ENCODE measurements around the gene PPP2R3C. TPM values are rescaled to one million over a fixed set of nuclear protein-coding genes. Genes with fewer than 3 reads are reported as not detected.
A peak's percentile ranks its signal among the peaks of the same experiment; 100 is the strongest.

Gene PPP2R3C
- polyA plus RNA-seq, 1 donor from 2014 or later = 91.4 TPM

DNA sequence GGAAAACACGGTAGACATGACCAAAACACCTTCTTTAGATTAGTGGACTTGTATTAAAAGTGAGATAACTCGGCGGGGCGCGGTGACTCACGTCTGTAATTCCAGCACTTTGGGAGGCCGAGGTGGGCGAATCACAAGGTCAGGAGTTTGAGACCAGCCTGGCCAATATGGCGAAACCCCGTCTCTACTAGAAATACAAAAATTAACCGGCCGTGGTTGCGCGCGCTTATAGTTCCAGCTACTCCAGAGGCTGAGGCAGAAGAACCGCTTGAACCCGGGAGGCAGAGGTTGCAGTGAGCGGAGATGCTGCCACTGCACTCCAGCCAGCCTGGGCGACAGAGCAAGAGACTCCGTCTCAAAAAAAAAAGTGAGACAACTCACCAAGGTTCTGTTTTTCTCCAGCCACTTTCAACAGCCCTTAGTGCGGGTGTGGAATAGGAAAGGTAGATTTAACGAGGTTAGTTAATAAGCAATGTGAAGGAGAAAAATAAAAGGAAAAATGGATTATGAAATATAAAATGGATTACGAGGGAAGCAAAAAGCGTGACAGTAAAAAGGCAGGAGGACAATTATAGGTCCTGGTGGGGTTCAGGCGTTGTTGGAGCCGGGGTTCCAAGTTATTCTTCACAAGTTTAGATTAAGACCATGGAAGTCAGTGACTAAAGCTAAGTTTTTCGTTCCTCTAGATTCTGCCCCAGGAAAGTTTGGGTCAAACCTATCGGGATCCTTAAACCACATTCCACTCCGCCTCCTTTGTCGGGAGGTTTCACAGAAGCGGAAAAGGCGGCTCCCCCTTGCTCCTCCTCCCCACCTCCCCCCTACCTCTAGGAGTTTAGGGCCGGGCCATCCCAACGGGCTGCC, 534 bp downstream of the PPP2R3C start:
- H3K9me2 ChIP-seq (ENCODE audit: insufficient read depth, low read length) = no peaks in the 10 kb centered on the region
- H3K27me3 ChIP-seq (ENCODE audit: insufficient read depth, low read depth, low read length) = no peaks in the 10 kb centered on the region
- H3K9ac ChIP-seq (ENCODE audit: low read length) = peak overlapping the region; percentile 76
- TF ChIP-seq RAD21 (conservative IDR thresholded peaks at IDR 0.05) (no peak), TAF1 (IDR thresholded peaks at IDR 0.05; ENCODE audit: low read depth) (no peak), SMC3 (conservative IDR thresholded peaks at IDR 0.05; ENCODE audit: poor library complexity) (no peak), EZH2 (IDR thresholded peaks at IDR 0.05; ENCODE audit: borderline replicate concordance, insufficient read depth, low read length, poor library complexity, severe bottlenecking) (no peak), EP300 (conservative IDR thresholded peaks at IDR 0.05; ENCODE audit: poor library complexity, severe bottlenecking) (no peak), POLR2AphosphoS5 (IDR thresholded peaks at IDR 0.05) (no peak), MXI1 (conservative IDR thresholded peaks at IDR 0.05; ENCODE audit: poor library complexity, severe bottlenecking) (no peak)
- TF ChIP-seq, protein P1, sequence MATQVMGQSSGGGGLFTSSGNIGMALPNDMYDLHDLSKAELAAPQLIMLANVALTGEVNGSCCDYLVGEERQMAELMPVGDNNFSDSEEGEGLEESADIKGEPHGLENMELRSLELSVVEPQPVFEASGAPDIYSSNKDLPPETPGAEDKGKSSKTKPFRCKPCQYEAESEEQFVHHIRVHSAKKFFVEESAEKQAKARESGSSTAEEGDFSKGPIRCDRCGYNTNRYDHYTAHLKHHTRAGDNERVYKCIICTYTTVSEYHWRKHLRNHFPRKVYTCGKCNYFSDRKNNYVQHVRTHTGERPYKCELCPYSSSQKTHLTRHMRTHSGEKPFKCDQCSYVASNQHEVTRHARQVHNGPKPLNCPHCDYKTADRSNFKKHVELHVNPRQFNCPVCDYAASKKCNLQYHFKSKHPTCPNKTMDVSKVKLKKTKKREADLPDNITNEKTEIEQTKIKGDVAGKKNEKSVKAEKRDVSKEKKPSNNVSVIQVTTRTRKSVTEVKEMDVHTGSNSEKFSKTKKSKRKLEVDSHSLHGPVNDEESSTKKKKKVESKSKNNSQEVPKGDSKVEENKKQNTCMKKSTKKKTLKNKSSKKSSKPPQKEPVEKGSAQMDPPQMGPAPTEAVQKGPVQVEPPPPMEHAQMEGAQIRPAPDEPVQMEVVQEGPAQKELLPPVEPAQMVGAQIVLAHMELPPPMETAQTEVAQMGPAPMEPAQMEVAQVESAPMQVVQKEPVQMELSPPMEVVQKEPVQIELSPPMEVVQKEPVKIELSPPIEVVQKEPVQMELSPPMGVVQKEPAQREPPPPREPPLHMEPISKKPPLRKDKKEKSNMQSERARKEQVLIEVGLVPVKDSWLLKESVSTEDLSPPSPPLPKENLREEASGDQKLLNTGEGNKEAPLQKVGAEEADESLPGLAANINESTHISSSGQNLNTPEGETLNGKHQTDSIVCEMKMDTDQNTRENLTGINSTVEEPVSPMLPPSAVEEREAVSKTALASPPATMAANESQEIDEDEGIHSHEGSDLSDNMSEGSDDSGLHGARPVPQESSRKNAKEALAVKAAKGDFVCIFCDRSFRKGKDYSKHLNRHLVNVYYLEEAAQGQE (IDR thresholded peaks at IDR 0.05; ENCODE audit: borderline replicate concordance) = no peak
- TF ChIP-seq, protein P2, sequence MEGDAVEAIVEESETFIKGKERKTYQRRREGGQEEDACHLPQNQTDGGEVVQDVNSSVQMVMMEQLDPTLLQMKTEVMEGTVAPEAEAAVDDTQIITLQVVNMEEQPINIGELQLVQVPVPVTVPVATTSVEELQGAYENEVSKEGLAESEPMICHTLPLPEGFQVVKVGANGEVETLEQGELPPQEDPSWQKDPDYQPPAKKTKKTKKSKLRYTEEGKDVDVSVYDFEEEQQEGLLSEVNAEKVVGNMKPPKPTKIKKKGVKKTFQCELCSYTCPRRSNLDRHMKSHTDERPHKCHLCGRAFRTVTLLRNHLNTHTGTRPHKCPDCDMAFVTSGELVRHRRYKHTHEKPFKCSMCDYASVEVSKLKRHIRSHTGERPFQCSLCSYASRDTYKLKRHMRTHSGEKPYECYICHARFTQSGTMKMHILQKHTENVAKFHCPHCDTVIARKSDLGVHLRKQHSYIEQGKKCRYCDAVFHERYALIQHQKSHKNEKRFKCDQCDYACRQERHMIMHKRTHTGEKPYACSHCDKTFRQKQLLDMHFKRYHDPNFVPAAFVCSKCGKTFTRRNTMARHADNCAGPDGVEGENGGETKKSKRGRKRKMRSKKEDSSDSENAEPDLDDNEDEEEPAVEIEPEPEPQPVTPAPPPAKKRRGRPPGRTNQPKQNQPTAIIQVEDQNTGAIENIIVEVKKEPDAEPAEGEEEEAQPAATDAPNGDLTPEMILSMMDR (IDR thresholded peaks at IDR 0.05; ENCODE audit: poor library complexity, severe bottlenecking) = no peak
- peak overlapping the region; percentile 81 for H3K4me3 ChIP-seq (ENCODE audit: low read length)
- no peaks in the 10 kb centered on the region for H4K20me1 ChIP-seq (ENCODE audit: insufficient read depth)
- H2AFZ ChIP-seq (ENCODE audit: low read depth, low read length) = peak overlapping the region; percentile 90
- H3K4me2 ChIP-seq (ENCODE audit: low read length) = peak overlapping the region; percentile 86
- peak overlapping the region; percentile 85 for H3K27ac ChIP-seq (ENCODE audit: low read length)
- no peaks in the 10 kb centered on the region for H3F3A ChIP-seq (ENCODE audit: insufficient read depth, low read length, poor library complexity, severe bottlenecking)
- H3K79me2 ChIP-seq (replicated peaks; ENCODE audit: insufficient read depth, low read length) = peaks cover 25% of the 10 kb centered on the region
- H3K36me3 ChIP-seq (ENCODE audit: insufficient read depth, low read length) = no peaks in the 10 kb centered on the region
- H3K9me3 ChIP-seq (ENCODE audit: low read length) = no peaks in the 10 kb centered on the region

DNA sequence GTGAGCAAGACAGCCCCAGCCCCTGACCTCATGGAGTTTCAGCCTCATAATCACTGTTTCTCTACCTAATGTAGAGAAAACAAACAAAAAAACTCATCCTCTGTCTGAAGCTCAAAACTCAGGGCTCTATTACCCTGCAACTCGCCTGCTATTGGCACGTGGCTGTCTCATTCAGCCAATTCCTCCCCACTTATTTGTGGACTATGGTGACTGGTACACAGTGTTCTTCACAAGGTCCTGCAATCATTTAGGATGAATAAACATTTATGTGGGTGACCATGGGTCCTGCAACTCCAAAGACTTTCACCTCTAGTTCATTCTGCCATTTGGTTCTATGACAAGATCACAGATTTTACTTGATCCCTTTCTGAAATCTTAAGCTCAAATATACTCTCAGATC, 4.7 kb downstream of the PPP2R3C start:
- Histone ChIP-seq H3F3A (ENCODE audit: insufficient read depth, low read length, poor library complexity, severe bottlenecking) (no peaks in the 10 kb centered on the region), H2AFZ (ENCODE audit: low read depth, low read length) (no peak overlapping the region), H3K4me3 (ENCODE audit: low read length) (no peak overlapping the region), H3K9me3 (ENCODE audit: low read length) (no peaks in the 10 kb centered on the region), H3K4me2 (ENCODE audit: low read length) (no peak overlapping the region), H3K27ac (ENCODE audit: low read length) (no peak overlapping the region), H4K20me1 (ENCODE audit: insufficient read depth) (no peaks in the 10 kb centered on the region), H3K9ac (ENCODE audit: low read length) (no peak overlapping the region), H3K9me2 (ENCODE audit: insufficient read depth, low read length) (no peaks in the 10 kb centered on the region), H3K79me2 (replicated peaks; ENCODE audit: insufficient read depth, low read length) (peaks cover 14% of the 10 kb centered on the region), H3K36me3 (ENCODE audit: insufficient read depth, low read length) (peaks cover 6% of the 10 kb centered on the region), H3K27me3 (ENCODE audit: insufficient read depth, low read depth, low read length) (no peaks in the 10 kb centered on the region)
- TF ChIP-seq, protein P2 (IDR thresholded peaks at IDR 0.05; ENCODE audit: poor library complexity, severe bottlenecking) = no peak
- no peak for TF ChIP-seq MXI1 (conservative IDR thresholded peaks at IDR 0.05; ENCODE audit: poor library complexity, severe bottlenecking)
- TF ChIP-seq RAD21 (conservative IDR thresholded peaks at IDR 0.05) = no peak
- TF ChIP-seq EZH2 (IDR thresholded peaks at IDR 0.05; ENCODE audit: borderline replicate concordance, insufficient read depth, low read length, poor library complexity, severe bottlenecking) = no peak
- TF ChIP-seq, protein P1 (IDR thresholded peaks at IDR 0.05; ENCODE audit: borderline replicate concordance) = no peak
- no peak for TF ChIP-seq EP300 (conservative IDR thresholded peaks at IDR 0.05; ENCODE audit: poor library complexity, severe bottlenecking)
- no peak for TF ChIP-seq SMC3 (conservative IDR thresholded peaks at IDR 0.05; ENCODE audit: poor library complexity)
- no peak for TF ChIP-seq POLR2AphosphoS5 (IDR thresholded peaks at IDR 0.05)
- no peak for TF ChIP-seq TAF1 (IDR thresholded peaks at IDR 0.05; ENCODE audit: low read depth)
